GM19452 (cell line): ENCODE measurements around the gene CDX4.
"Not testable (repeated sequence)": the region's sequence is repeated elsewhere in the genome, so short reads cannot be mapped to it uniquely, and the experiment has no call there.

Experiments used
- ATAC-seq: cut with Tn5 transposase; IDR thresholded peaks from one replicate; pipeline ENCODE4 v1.9.1; 2021; ENCODE audit not compliant: unreplicated experiment

The CDX4 gene

GRCh38 chrX:73446831-73447230 lies at the start of gene CDX4:
CDX4 (plus strand) TSS chrX:73447053; CDS start chrX:73447254, 201 bp downstream.
- ATAC-seq = no peak

GRCh38 chrX:73398185-73398914 lies 48.5 kb upstream of the CDX4 start:
- ATAC-seq = no peak

- no peak for ATAC-seq
These were observed 46.6 kb upstream of the CDX4 start for GRCh38 chrX:73400136-73400748.

GRCh38 chrX:73401591-73402266 lies 45.1 kb upstream of the CDX4 start:
- no peak for ATAC-seq

- no peak for ATAC-seq
These were observed 33.9 kb upstream of the CDX4 start for GRCh38 chrX:73412930-73413329.

GRCh38 chrX:73447311-73447794 lies 500 bp downstream of the CDX4 start:
- ATAC-seq = no peak

GRCh38 chrX:73448379-73448778 lies 1.5 kb downstream of the CDX4 start:
- ATAC-seq = no peak

- no peak for ATAC-seq
These were observed 8.3 kb downstream of the CDX4 start for GRCh38 chrX:73455171-73455570.

GRCh38 chrX:73457306-73457705 lies 10.5 kb downstream of the CDX4 start:
- no peak for ATAC-seq

- ATAC-seq = no peak
These were observed 21.5 kb downstream of the CDX4 start for GRCh38 chrX:73468376-73468775.

- ATAC-seq = no peak
These were observed 32.1 kb downstream of the CDX4 start for GRCh38 chrX:73478961-73479360.

- ATAC-seq = no peak
These were observed 34.7 kb downstream of the CDX4 start for GRCh38 chrX:73481521-73481920.

GRCh38 chrX:73490661-73491060 lies 43.8 kb downstream of the CDX4 start:
- no peak for ATAC-seq

GRCh38 chrX:73492178-73492577 lies 45.3 kb downstream of the CDX4 start:
- not testable (repeated sequence) for ATAC-seq
